Measurements from ENCODE around the gene CEMIP. TPM values are rescaled to one million over a fixed set of nuclear protein-coding genes. Genes with fewer than 3 reads are reported as not detected.

Gene CEMIP
- total and polyA plus RNA-seq, 2 experiments from 2014 or later: 0.27 to 2.1 TPM

DNA sequence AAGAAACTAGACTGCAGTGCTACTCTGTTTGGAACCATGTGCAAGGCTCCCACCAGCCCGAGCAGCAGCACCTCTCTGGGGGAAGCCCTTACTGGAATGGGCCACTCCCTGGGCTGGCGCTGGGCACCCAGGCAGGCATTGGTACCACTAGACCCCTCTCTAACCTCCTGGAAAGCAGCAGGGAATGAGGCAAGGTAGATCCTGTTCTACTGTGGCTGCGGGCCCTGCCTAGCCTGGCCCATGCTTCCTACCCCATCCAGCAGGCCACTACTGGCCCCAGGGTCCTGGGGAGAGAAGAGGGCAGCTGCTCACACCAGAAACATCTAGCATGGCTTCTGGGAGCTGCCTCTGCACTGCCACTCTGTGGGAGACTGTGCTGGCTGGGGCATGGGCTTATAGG is 165.6 kb downstream of the CEMIP start:
- ATAC-seq (no peak), DNase-seq (ENCODE audit: low spot score) (no peak)
- Mint-ChIP-seq H3K4me1 (0 out of 3 replicates have a peak, but pooled peaks cover 3% of the 10 kb centered on the region), H3K9me3 (no peaks in the 10 kb centered on the region), H3K27ac (no peak overlapping the region), H3K4me3 (no peak overlapping the region), H3K36me3 (ENCODE audit: low read depth) (peaks cover 19% of the 10 kb centered on the region), H3K27me3 (ENCODE audit: insufficient read depth, low read depth, poor library complexity) (peaks cover 8% of the 10 kb centered on the region)
- H3F3A ChIP-seq (replicated peaks; ENCODE audit: low read depth): no peaks in the 10 kb centered on the region
- no peaks in the 10 kb centered on the region; the same call in 1 of the 2 replicates for H3K36me3 ChIP-seq (ENCODE audit: insufficient read depth)
- H3K4me3 ChIP-seq: no peak overlapping the region
- no peaks in the 10 kb centered on the region for H3K4me1 ChIP-seq (ENCODE audit: insufficient read depth)
- TF ChIP-seq POLR2AphosphoS5 (IDR thresholded peaks at IDR 0.05; ENCODE audit: low read depth): no peak
- TF ChIP-seq EZH2 (IDR thresholded peaks at IDR 0.05; ENCODE audit: low read depth, unreplicated experiment): no peak
- TF ChIP-seq ZNF114 (CRISPR knock-in tag; IDR thresholded peaks at IDR 0.05): no peak
- TF ChIP-seq, protein P1, sequence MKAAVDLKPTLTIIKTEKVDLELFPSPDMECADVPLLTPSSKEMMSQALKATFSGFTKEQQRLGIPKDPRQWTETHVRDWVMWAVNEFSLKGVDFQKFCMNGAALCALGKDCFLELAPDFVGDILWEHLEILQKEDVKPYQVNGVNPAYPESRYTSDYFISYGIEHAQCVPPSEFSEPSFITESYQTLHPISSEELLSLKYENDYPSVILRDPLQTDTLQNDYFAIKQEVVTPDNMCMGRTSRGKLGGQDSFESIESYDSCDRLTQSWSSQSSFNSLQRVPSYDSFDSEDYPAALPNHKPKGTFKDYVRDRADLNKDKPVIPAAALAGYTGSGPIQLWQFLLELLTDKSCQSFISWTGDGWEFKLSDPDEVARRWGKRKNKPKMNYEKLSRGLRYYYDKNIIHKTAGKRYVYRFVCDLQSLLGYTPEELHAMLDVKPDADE (IDR thresholded peaks at IDR 0.05): no peak
- TF ChIP-seq STAT1 (IDR thresholded peaks at IDR 0.05; ENCODE audit: unreplicated experiment): no peak
- no peaks in the 10 kb centered on the region for H3K9me2 ChIP-seq (ENCODE audit: insufficient read depth)
- H2AFZ ChIP-seq: no peak overlapping the region
- no peaks in the 10 kb centered on the region; the same call in 1 of the 2 replicates for H4K20me1 ChIP-seq (replicated peaks; ENCODE audit: insufficient read depth)
- H3K79me2 ChIP-seq (replicated peaks; ENCODE audit: insufficient read depth): no peaks in the 10 kb centered on the region
- H3K4me2 ChIP-seq: no peak overlapping the region
- no peaks in the 10 kb centered on the region for H3K27me3 ChIP-seq (ENCODE audit: insufficient read depth)
- no peak overlapping the region for H3K27ac ChIP-seq (ENCODE audit: low read depth)

DNA sequence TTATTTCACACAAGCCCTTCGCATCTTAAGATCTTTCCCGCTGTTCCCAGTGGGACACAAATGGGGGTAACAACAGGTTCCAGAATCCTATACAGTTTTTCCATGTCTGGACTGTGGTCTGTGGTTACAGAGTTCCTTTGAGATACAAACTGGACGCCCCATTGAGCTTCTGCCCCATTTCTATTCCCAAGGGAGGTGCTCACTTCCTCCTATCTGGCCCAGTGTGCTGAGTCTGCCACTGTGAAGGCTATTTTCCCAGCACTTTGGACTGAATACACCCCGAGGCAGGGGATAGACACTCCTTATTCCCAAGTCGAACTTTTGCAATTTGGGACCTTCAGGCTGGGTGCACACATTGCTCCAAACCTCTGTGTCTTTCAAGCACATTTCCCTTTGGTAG is 166.4 kb downstream of the CEMIP start:
- peaks cover 22% of the 10 kb centered on the region for H3K36me3 Mint-ChIP-seq (ENCODE audit: low read depth)
- H3K9me3 Mint-ChIP-seq: no peaks in the 10 kb centered on the region
- Histone ChIP-seq H3K4me2 (no peak overlapping the region), H3F3A (replicated peaks; ENCODE audit: low read depth) (no peaks in the 10 kb centered on the region), H3K79me2 (replicated peaks; ENCODE audit: insufficient read depth) (no peaks in the 10 kb centered on the region), H3K27ac (ENCODE audit: low read depth) (no peak overlapping the region), H3K4me1 (ENCODE audit: insufficient read depth) (no peaks in the 10 kb centered on the region), H3K4me3 (no peak overlapping the region), H3K27me3 (ENCODE audit: insufficient read depth) (no peaks in the 10 kb centered on the region), H3K36me3 (ENCODE audit: insufficient read depth) (no peaks in the 10 kb centered on the region; the same call in 1 of the 2 replicates), H4K20me1 (replicated peaks; ENCODE audit: insufficient read depth) (no peaks in the 10 kb centered on the region), H3K9me2 (ENCODE audit: insufficient read depth) (no peaks in the 10 kb centered on the region), H2AFZ (no peak overlapping the region)
- H3K27ac Mint-ChIP-seq: no peak overlapping the region
- ATAC-seq (no peak), DNase-seq (ENCODE audit: low spot score) (no peak)
- TF ChIP-seq, protein P2, sequence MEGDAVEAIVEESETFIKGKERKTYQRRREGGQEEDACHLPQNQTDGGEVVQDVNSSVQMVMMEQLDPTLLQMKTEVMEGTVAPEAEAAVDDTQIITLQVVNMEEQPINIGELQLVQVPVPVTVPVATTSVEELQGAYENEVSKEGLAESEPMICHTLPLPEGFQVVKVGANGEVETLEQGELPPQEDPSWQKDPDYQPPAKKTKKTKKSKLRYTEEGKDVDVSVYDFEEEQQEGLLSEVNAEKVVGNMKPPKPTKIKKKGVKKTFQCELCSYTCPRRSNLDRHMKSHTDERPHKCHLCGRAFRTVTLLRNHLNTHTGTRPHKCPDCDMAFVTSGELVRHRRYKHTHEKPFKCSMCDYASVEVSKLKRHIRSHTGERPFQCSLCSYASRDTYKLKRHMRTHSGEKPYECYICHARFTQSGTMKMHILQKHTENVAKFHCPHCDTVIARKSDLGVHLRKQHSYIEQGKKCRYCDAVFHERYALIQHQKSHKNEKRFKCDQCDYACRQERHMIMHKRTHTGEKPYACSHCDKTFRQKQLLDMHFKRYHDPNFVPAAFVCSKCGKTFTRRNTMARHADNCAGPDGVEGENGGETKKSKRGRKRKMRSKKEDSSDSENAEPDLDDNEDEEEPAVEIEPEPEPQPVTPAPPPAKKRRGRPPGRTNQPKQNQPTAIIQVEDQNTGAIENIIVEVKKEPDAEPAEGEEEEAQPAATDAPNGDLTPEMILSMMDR (conservative IDR thresholded peaks at IDR 0.05; ENCODE audit: low read depth in 2 of 2): no peak
- TF ChIP-seq ZNF331 (CRISPR knock-in tag; IDR thresholded peaks at IDR 0.05; ENCODE audit: low read depth) (no peak), NANOG (IDR thresholded peaks at IDR 0.05; ENCODE audit: borderline replicate concordance) (no peak), STAT1 (IDR thresholded peaks at IDR 0.05; ENCODE audit: unreplicated experiment) (no peak), CREB1 (CRISPR knock-in tag; IDR thresholded peaks at IDR 0.05; ENCODE audit: low read depth) (no peak), POLR2AphosphoS5 (IDR thresholded peaks at IDR 0.05; ENCODE audit: low read depth) (no peak), ZNF114 (CRISPR knock-in tag; IDR thresholded peaks at IDR 0.05) (no peak)
- TF ChIP-seq, protein P3, sequence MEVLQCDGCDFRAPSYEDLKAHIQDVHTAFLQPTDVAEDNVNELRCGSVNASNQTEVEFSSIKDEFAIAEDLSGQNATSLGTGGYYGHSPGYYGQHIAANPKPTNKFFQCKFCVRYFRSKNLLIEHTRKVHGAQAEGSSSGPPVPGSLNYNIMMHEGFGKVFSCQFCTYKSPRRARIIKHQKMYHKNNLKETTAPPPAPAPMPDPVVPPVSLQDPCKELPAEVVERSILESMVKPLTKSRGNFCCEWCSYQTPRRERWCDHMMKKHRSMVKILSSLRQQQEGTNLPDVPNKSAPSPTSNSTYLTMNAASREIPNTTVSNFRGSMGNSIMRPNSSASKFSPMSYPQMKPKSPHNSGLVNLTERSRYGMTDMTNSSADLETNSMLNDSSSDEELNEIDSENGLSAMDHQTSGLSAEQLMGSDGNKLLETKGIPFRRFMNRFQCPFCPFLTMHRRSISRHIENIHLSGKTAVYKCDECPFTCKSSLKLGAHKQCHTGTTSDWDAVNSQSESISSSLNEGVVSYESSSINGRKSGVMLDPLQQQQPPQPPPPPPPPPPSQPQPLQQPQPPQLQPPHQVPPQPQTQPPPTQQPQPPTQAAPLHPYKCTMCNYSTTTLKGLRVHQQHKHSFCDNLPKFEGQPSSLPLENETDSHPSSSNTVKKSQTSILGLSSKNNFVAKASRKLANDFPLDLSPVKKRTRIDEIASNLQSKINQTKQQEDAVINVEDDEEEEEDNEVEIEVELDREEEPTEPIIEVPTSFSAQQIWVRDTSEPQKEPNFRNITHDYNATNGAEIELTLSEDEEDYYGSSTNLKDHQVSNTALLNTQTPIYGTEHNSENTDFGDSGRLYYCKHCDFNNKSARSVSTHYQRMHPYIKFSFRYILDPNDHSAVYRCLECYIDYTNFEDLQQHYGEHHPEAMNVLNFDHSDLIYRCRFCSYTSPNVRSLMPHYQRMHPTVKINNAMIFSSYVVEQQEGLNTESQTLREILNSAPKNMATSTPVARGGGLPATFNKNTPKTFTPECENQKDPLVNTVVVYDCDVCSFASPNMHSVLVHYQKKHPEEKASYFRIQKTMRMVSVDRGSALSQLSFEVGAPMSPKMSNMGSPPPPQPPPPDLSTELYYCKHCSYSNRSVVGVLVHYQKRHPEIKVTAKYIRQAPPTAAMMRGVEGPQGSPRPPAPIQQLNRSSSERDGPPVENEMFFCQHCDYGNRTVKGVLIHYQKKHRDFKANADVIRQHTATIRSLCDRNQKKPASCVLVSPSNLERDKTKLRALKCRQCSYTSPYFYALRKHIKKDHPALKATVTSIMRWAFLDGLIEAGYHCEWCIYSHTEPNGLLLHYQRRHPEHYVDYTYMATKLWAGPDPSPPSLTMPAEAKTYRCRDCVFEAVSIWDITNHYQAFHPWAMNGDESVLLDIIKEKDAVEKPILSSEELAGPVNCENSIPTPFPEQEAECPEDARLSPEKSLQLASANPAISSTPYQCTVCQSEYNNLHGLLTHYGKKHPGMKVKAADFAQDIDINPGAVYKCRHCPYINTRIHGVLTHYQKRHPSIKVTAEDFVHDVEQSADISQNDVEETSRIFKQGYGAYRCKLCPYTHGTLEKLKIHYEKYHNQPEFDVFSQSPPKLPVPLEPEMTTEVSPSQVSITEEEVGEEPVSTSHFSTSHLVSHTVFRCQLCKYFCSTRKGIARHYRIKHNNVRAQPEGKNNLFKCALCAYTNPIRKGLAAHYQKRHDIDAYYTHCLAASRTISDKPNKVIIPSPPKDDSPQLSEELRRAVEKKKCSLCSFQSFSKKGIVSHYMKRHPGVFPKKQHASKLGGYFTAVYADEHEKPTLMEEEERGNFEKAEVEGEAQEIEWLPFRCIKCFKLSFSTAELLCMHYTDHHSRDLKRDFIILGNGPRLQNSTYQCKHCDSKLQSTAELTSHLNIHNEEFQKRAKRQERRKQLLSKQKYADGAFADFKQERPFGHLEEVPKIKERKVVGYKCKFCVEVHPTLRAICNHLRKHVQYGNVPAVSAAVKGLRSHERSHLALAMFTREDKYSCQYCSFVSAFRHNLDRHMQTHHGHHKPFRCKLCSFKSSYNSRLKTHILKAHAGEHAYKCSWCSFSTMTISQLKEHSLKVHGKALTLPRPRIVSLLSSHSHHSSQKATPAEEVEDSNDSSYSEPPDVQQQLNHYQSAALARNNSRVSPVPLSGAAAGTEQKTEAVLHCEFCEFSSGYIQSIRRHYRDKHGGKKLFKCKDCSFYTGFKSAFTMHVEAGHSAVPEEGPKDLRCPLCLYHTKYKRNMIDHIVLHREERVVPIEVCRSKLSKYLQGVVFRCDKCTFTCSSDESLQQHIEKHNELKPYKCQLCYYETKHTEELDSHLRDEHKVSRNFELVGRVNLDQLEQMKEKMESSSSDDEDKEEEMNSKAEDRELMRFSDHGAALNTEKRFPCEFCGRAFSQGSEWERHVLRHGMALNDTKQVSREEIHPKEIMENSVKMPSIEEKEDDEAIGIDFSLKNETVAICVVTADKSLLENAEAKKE (CRISPR knock-in tag; IDR thresholded peaks at IDR 0.05): no peak
- TF ChIP-seq, protein P1 (IDR thresholded peaks at IDR 0.05): no peak
- no peak overlapping the region for H3K4me3 Mint-ChIP-seq
- peaks cover 8% of the 10 kb centered on the region for H3K27me3 Mint-ChIP-seq (ENCODE audit: insufficient read depth, low read depth, poor library complexity)
- H3K4me1 Mint-ChIP-seq: 0 out of 3 replicates have a peak, but pooled peaks cover 3% of the 10 kb centered on the region
